Activated effector memory CD4-positive, alpha-beta T cell treated with anti-CD3 and anti-CD28 coated beads, Interleukin-2, amount 50 U/mL, for 16 hours (primary cell): ENCODE measurements around the gene HOXA1.

Source experiments
- DNase-seq: peaks from one replicate; pipeline ENCODE4 v3.0.0-alpha.2; 2020

HOXA1 gene

GRCh38 chr7:27116031-27116961 is 20.5 kb upstream of the HOXA1 start:
- no peak for DNase-seq

DNA sequence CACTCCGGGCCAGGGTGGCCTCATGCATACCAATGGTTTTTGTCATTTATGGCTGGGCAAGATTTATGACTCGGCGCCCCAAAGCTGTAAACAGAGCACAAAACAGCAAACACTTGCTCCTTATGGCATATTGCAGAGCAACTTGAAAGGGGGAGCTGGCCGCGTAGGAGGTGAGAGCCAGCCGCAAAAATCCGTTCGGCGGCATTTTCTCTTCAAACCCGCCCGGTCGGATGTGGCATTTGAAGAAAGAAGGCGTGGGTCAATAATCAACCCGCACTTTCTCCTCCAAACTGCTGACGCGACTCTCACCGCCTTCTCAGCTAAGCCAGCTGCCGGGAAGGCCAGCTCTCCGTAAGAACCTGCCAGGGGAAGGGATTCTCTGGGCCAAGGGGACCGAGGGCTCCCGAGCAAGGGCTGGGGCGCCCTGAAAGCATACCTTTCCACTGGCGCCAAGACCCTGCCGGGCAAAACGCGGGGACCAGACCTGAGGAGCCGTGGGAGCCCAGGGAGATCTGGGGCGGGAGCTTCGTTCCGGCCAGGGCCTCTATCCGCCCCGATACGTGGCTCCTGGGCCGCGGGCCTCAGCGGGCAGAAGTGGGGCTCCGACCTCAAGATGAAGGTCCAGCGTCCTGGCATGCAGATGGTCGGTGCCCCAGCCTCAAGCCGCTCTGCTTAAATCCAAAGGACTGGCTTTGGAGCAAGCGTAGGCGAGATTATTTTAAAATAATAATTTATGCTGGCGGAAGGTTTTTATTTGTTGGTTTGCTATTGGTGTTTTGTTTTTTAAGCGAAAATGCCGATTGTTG is 19.6 kb upstream of the HOXA1 start:
- no peak for DNase-seq

- no peak for DNase-seq
These were observed 19.1 kb upstream of the HOXA1 start for GRCh38 chr7:27114881-27115220.

GRCh38 chr7:27113991-27114769 is 18.4 kb upstream of the HOXA1 start:
- DNase-seq: no peak

DNA sequence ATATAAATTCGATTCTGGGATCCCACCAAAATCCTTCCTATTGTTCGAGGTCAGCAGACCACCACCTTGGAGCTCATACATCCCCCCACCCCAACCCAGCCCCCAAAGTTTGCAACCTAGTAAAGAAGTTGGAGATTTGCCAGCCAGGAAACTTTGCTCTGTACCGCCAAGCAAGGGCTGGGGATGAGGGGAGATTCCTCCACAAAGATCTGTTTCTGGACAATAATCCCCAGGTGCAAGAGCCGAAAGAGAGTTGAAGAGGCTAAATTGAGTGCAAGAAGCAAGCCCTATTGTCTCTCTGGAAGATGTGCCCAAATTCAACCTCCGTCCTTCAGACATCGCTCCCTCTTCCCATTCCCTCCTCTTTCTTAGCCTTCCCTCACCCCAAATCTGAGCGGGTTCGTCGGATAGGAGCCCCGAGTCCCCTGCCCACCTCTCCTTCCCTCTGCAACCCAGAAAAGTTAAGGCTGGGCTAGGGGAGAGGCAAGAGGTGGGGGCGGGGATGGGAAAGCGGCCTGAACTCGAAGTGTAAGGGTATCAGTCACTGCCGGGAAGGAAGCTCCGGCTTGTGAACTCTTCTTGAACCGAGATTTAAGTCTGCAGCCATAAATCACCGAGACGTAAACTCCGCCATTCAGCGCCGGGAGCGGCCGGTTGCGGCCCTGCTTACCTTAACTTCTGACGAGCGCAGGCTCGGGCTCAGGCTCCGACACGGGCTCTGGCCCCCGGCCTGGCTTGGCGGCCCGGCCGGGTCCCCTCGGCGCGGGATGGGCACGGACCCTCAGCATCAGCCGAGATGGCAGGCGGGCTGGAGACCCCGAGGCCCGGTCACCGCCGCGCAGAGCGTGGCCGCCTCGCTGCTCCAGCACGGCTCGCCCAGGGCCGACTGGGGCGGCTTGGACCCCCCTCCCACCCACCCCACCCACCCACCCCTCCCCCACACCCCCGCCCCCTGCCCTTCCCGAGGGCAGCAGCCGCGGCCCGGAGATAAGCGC is 17.5 kb upstream of the HOXA1 start:
- DNase-seq: no peak

GRCh38 chr7:27112361-27112760 is 16.6 kb upstream of the HOXA1 start:
- DNase-seq: no peak

- DNase-seq: no peak
These were observed 16.0 kb upstream of the HOXA1 start for GRCh38 chr7:27111751-27112277.

DNA sequence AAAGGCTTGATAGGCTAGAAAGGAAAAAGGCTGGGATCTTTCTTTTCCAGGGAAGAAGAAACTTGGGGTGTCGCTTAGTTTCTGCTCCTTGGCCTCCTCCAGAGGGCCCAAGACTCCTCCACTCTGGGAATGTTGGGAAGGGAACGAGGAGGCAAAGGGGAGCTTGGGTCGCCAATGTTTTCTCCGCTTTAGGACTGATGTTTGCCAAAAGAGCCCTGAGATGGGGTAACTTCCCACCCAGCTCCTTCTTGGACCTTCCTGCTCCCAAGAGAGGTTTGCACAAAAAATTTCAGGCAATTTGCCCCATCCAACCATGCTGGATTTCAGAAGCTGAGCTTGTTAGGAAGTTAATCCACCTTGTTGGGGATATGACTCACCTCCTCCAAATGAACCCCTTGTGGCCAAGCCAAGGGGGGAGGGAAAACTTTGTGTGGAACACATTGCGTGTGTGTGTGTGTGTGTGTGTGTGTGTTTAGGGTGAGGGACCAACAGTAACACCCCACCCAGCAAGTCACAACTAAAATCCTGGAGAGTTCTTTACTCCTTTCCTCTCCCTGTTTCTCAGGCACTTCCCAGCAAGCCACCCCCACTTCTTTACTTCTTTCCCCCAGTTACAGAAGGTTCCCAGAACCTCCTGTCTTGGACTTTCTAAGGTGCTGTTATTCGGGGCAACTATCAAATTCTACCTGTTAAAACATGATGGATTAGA is 15.4 kb upstream of the HOXA1 start:
- DNase-seq: no peak

DNA sequence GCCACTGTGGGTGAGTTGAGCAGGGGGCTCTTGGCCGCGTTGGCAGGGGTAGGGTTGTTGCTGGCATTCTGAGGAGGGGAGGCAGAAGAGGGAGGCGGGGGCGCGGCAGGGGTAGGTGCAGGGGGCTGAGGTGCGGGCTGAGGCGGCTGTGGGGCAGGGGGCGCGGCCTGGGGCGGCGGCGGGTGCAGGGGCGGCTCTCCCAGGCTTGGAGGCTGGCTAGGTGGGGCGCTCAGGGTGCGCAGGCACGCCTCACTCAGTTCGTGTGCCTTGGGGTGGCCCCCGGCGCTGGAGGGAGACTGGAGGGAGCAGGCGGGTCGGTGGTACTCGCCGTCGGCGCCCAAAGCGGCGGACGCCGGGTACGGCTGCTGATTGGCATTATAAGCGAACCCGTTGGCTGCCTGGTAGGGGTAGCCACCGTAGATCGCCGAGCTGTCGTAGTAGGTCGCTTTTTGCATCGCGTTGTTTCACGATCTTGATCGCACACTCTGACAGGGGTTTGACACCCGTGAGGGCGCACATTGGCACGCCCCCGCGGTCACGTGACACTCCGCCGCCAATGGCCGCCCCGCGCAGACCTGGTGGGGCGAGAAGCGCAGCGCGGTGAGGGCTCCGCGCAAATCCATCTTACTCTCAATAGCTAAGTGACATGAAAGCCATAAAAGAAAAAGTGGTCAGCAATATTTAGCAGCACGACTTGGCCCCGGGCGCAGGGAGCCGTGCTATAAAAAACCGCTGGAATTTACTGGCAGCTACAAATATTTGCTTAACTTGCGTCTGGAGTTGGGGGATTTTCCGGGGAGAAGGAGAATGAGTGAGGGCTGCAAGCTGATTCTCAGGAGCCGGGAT is 14.6 kb upstream of the HOXA1 start:
- DNase-seq: peak; percentile 51

- no peak for DNase-seq
These were observed 13.8 kb upstream of the HOXA1 start for GRCh38 chr7:27109466-27110185.

DNA sequence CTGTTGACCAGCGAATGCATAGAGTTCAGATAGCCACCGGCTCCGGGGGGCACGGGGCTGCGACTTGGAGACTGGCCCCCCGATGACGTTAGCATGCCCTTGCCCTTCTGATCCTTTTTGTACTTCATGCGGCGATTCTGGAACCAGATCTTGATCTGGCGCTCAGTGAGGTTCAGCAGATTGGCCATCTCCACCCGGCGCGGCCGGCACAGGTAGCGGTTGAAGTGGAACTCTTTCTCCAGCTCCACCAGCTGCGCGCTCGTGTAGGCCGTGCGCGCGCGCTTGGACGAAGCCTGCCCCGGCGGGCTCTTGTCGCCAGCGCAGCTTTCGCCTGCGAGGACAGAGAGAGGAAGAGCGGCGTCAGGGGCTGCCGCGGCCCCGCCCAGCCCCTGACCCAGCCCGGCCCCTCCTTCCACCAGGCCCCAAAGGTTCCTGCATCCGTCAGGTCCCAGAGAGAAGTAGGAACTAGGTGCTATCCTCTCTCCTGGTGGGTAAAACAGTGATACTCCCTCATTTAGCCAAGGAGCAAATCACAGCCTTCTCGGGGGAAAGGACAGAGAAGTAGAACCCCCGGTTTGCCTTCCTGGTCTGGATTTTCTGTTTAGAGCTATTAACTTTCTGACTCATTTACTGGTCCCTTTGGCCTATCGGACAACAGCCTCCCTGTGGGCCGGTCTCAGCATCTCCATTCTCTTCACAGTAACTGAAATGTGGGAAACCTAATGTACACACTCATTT is 12.8 kb upstream of the HOXA1 start:
- DNase-seq: no peak

DNA sequence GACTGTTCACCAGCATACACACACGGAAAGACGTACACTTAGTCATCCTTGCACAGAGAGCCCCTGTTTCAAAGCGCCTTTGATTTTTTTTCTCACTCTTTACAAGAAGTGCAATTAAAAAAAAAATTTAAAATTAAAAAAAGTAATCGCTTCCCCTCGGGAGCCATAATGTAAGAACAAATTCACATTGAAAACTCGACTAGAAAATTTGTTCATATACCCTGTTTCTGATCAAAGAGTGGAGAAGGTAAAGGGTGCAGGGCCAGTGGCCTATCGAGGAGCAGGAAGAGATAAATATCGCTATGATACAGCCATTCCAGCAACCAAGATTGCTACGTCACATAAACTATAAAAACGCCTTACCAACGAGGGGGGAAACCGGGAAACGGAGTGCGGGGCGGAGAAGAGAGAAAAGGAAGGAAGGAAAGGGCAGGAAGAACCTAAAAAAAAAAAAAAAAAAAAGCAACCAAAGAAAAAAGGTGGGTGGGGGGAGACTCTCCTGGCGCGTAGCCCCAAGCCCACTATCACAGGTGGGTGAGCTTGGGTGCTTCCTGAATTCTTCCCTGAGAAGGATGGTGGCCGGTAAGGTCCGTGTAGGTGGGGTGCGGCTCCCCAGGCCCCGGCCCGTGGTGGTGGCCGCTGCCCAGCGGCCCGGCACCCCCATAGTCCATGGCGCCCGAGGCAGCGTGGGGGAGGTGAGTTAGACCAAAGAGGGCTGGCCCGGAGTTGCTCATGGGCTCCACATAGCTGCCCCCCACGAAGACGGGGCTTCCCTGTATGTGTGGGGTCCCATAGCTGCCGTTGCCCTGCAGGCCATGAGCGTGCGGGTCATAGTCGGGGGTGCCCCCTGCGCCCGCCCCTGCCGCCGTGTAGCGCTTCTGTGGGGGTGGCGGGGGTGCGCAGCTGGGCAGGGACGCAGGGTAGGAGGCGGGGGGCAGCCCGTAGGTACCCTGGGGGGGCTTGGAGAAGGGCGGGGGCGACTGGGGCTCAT is 11.9 kb upstream of the HOXA1 start:
- no peak for DNase-seq

DNA sequence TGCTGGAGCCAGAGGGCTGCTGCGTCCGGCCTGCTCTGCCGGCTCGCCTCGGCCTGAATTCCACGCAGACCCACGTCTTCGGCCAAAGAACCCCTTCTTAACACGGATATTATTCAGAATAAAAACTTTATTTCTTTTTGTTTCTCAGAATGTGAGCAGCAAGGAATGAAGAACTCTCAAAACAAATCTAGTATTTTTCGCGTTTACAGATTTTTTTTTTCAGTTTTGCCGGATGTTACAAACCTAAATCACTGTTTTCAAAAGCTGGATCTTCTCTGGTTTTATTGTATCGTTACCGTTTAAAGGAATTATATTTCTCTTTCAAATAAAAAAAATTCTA is 11.1 kb upstream of the HOXA1 start:
- DNase-seq: no peak

- DNase-seq: no peak
These were observed 10.5 kb upstream of the HOXA1 start for GRCh38 chr7:27106181-27106900.

- DNase-seq: no peak
These were observed 9.7 kb upstream of the HOXA1 start for GRCh38 chr7:27105301-27106031.
